ENCODE results near the gene ZNF236.

ZNF236 gene

GRCh38 chr18:76977108-76977621 lies 154.8 kb downstream of the ZNF236 start:
- in situ Hi-C loops (cut with HindIII; ENCODE audit: low pct_ligation_motif_present, low pct_unique_long_range_greater_than_20kb, low sequenced_read_pairs): no loop called here
- no peak for DNase-seq

GRCh38 chr18:76977684-76978232 lies 155.4 kb downstream of the ZNF236 start:
- in situ Hi-C loops (cut with HindIII; ENCODE audit: low pct_ligation_motif_present, low pct_unique_long_range_greater_than_20kb, low sequenced_read_pairs): no loop called here

GRCh38 chr18:76978616-76979015 lies 156.3 kb downstream of the ZNF236 start:
- no peak for DNase-seq
- in situ Hi-C loops (cut with HindIII; ENCODE audit: low pct_ligation_motif_present, low pct_unique_long_range_greater_than_20kb, low sequenced_read_pairs): no loop called here

More at GRCh38 chr18:76977684-76978232, 155.4 kb downstream of the ZNF236 start:
- no peak for DNase-seq

GRCh38 chr18:76979111-76979751 lies 156.9 kb downstream of the ZNF236 start:
- no peak for DNase-seq
- in situ Hi-C loops (cut with HindIII; ENCODE audit: low pct_ligation_motif_present, low pct_unique_long_range_greater_than_20kb, low sequenced_read_pairs): no loop called here

- in situ Hi-C loops (cut with HindIII; ENCODE audit: low pct_ligation_motif_present, low pct_unique_long_range_greater_than_20kb, low sequenced_read_pairs): no loop called here
- no peak for DNase-seq
These were observed 157.5 kb downstream of the ZNF236 start for GRCh38 chr18:76979906-76980305.

GRCh38 chr18:76980663-76981395 lies 158.5 kb downstream of the ZNF236 start:
- in situ Hi-C loops (cut with HindIII; ENCODE audit: low pct_ligation_motif_present, low pct_unique_long_range_greater_than_20kb, low sequenced_read_pairs): no loop called here
- DNase-seq: no peak

- DNase-seq: no peak
- in situ Hi-C loops (cut with HindIII; ENCODE audit: low pct_ligation_motif_present, low pct_unique_long_range_greater_than_20kb, low sequenced_read_pairs): no loop called here
These were observed 159.1 kb downstream of the ZNF236 start for GRCh38 chr18:76981396-76981968.

GRCh38 chr18:76982038-76982437 lies 159.7 kb downstream of the ZNF236 start:
- in situ Hi-C loops (cut with HindIII; ENCODE audit: low pct_ligation_motif_present, low pct_unique_long_range_greater_than_20kb, low sequenced_read_pairs): no loop called here
- no peak for DNase-seq

GRCh38 chr18:76982841-76983583 lies 160.7 kb downstream of the ZNF236 start:
- peak; percentile 73 for DNase-seq
- in situ Hi-C loops (cut with HindIII; ENCODE audit: low pct_ligation_motif_present, low pct_unique_long_range_greater_than_20kb, low sequenced_read_pairs): no loop called here

GRCh38 chr18:76983613-76984051 lies 161.3 kb downstream of the ZNF236 start:
- DNase-seq: no peak
- in situ Hi-C loops (cut with HindIII; ENCODE audit: low pct_ligation_motif_present, low pct_unique_long_range_greater_than_20kb, low sequenced_read_pairs): no loop called here

GRCh38 chr18:76984193-76985155 lies 162.1 kb downstream of the ZNF236 start:
- in situ Hi-C loops (cut with HindIII; ENCODE audit: low pct_ligation_motif_present, low pct_unique_long_range_greater_than_20kb, low sequenced_read_pairs): no loop called here

GRCh38 chr18:76985156-76985950 lies 163.0 kb downstream of the ZNF236 start:
- in situ Hi-C loops (cut with HindIII; ENCODE audit: low pct_ligation_motif_present, low pct_unique_long_range_greater_than_20kb, low sequenced_read_pairs): no loop called here
- no peak for DNase-seq

More at GRCh38 chr18:76984193-76985155, 162.1 kb downstream of the ZNF236 start:
- no peak for DNase-seq

- no peak for DNase-seq
- in situ Hi-C loops (cut with HindIII; ENCODE audit: low pct_ligation_motif_present, low pct_unique_long_range_greater_than_20kb, low sequenced_read_pairs): no loop called here
These were observed 163.5 kb downstream of the ZNF236 start for GRCh38 chr18:76985951-76986236.

- in situ Hi-C loops (cut with HindIII; ENCODE audit: low pct_ligation_motif_present, low pct_unique_long_range_greater_than_20kb, low sequenced_read_pairs): no loop called here
- no peak for DNase-seq
These were observed 164.0 kb downstream of the ZNF236 start for GRCh38 chr18:76986406-76986805.

- in situ Hi-C loops (cut with HindIII; ENCODE audit: low pct_ligation_motif_present, low pct_unique_long_range_greater_than_20kb, low sequenced_read_pairs): no loop called here
- no peak for DNase-seq
These were observed 165.9 kb downstream of the ZNF236 start for GRCh38 chr18:76988031-76988826.

Data from ACHN (cell line).